Endothelial cell of umbilical vein (primary cell): Measurements from ENCODE around the gene KCNMA1. TPM values are rescaled to one million over a fixed set of nuclear protein-coding genes. Genes with fewer than 3 reads are reported as not detected.

ENCODE experiments used
- BruUV-seq: library from RNA; stranded (reverse); fragments of 400-500 nt; replicated peaks from 2 replicates; lab custom pipeline; 2021; lab: Mats Ljungman, UMichigan
- CTCF ChIA-PET: fragments of 300-600, 350-600 bp; sonication (Branson Sonifier 250); formaldehyde crosslinking; loops from one replicate; lab custom pipeline; 2021; ENCODE audit warnings: antibody characterized with exemption, inconsistent platforms; lab: Charles Lee
- POLR2A ChIA-PET: fragments of 300-600, 350-600 bp; sonication (Branson Sonifier 250); formaldehyde crosslinking; loops from one replicate; lab custom pipeline; 2021; ENCODE audit warnings: antibody characterized with exemption, inconsistent platforms; lab: Charles Lee
- DNase-seq: peaks from one replicate; pipeline ENCODE4 v3.0.0-alpha.2; 2011; ENCODE audit warnings: low read depth, low spot score
- FAIRE-seq: peaks from 2 replicates; lab custom pipeline; 2011; peaks lifted over from hg19 to GRCh38; lab: Jason Lieb, UNC
- H2AFZ ChIP-seq: 2 replicates; pipeline ENCODE4 v1.6.0; 2012; ENCODE audit warnings: low read depth, low read length, control low read depth, inconsistent platforms
- H3K27ac ChIP-seq: 2 replicates; pipeline ENCODE4 v1.5.1; 2011; ENCODE audit warnings: low read depth, mild to moderate bottlenecking, control low read depth, low read length, moderate library complexity; ENCODE audit not compliant: insufficient read depth
- H3K27me3 ChIP-seq, 2 experiments: 2 replicates each; pipeline versions ENCODE4 v1.6.0 to v1.6.1; 2011; ENCODE audit warnings: low read length in 2 of 2, mixed read lengths in 1 of 2; ENCODE audit not compliant: control insufficient read depth in 2 of 2, insufficient read depth in 2 of 2
- H3K36me3 ChIP-seq, 2 experiments: 2 replicates in 1 of 2; 3 replicates in 1 of 2; pipeline ENCODE4 v1.5.1; 2011; ENCODE audit warnings: low read length in 2 of 2, mild to moderate bottlenecking in 1 of 2, moderate library complexity in 1 of 2; ENCODE audit not compliant: control insufficient read depth in 2 of 2, insufficient read depth in 2 of 2; ENCODE audit errors: extremely low read depth in 1 of 2
- H3K4me1 ChIP-seq: 3 replicates; pipeline ENCODE4 v1.5.1; 2011; ENCODE audit warnings: mild to moderate bottlenecking, low read length; ENCODE audit not compliant: control insufficient read depth, insufficient read depth; ENCODE audit errors: extremely low read depth
- H3K4me2 ChIP-seq: 2 replicates; pipeline ENCODE4 v1.6.1; 2011; ENCODE audit warnings: low read length, control low read depth, mixed read lengths; ENCODE audit not compliant: insufficient read depth
- H3K4me3 ChIP-seq, 3 experiments: fragments of 200-600 bp in 1 of 3; sonication (generic), shearing (Covaris generic) in 1 of 3; replicated peaks in 1 of 3; 2 replicates each; pipeline ENCODE4 v1.5.1; 2011 to 2016; ENCODE audit warnings: control low read depth in 3 of 3, low read length in 3 of 3, mild to moderate bottlenecking in 2 of 3, inconsistent platforms in 1 of 3, low read depth in 1 of 3, moderate library complexity in 1 of 3; ENCODE audit not compliant: insufficient read depth in 1 of 3
- H3K79me2 ChIP-seq: 2 replicates; pipeline ENCODE4 v1.6.0; 2012; ENCODE audit warnings: low read length, inconsistent platforms; ENCODE audit not compliant: control insufficient read depth, insufficient read depth
- H3K9ac ChIP-seq: replicated peaks from 2 replicates; pipeline ENCODE3; 2011; ENCODE audit warnings: low read length, control low read depth; ENCODE audit not compliant: insufficient read depth; ENCODE audit errors: extremely low read depth
- H3K9me1 ChIP-seq: replicated peaks from 3 replicates; pipeline ENCODE4 v1.6.0; 2011; ENCODE audit warnings: mild to moderate bottlenecking, low read length; ENCODE audit not compliant: control insufficient read depth, insufficient read depth; ENCODE audit errors: extremely low read depth
- H3K9me3 ChIP-seq: replicated peaks from 2 replicates; pipeline ENCODE4 v1.5.1; 2012; ENCODE audit warnings: low read length, inconsistent platforms; ENCODE audit not compliant: control insufficient read depth, insufficient read depth
- H4K20me1 ChIP-seq: replicated peaks from 2 replicates; pipeline ENCODE3; 2011; ENCODE audit warnings: mild to moderate bottlenecking, low read length; ENCODE audit not compliant: control insufficient read depth, insufficient read depth; ENCODE audit errors: extremely low read depth
- CTCF ChIP-seq, 2 donors: IDR thresholded peaks; 1 replicate in 1 of 2; 2 replicates in 1 of 2; pipeline ENCODE4 v1.5.1; 2011; ENCODE audit warnings: low read length in 2 of 2, mild to moderate bottlenecking in 2 of 2, moderate library complexity in 2 of 2, control low read depth in 1 of 2, inconsistent platforms in 1 of 2, low read depth in 1 of 2; ENCODE audit not compliant: insufficient read depth in 1 of 2; ENCODE audit errors: extremely low read depth in 1 of 2
- EZH2 ChIP-seq: IDR thresholded peaks from 2 replicates; pipeline ENCODE4 v1.6.1; 2012; ENCODE audit warnings: borderline replicate concordance, low read depth, mild to moderate bottlenecking, moderate library complexity, low read length, inconsistent platforms; ENCODE audit not compliant: severe bottlenecking
- FOS ChIP-seq: IDR thresholded peaks from 2 replicates; pipeline ENCODE4 v1.6.1; 2011; ENCODE audit warnings: mild to moderate bottlenecking, low read length, moderate library complexity, borderline replicate concordance; ENCODE audit not compliant: insufficient read depth
- GATA2 ChIP-seq: IDR thresholded peaks from 2 replicates; pipeline ENCODE4 v1.7.0; 2011; ENCODE audit warnings: low read depth, mild to moderate bottlenecking, moderate library complexity, mixed read lengths, low read length; ENCODE audit not compliant: insufficient read length, insufficient read depth
- JUN ChIP-seq: IDR thresholded peaks from 2 replicates; pipeline ENCODE4 v1.6.1; 2011; ENCODE audit warnings: borderline replicate concordance, low read depth; ENCODE audit not compliant: insufficient read length, insufficient read depth
- MAX ChIP-seq: IDR thresholded peaks from 2 replicates; pipeline ENCODE4 v1.6.1; 2011; ENCODE audit not compliant: insufficient read depth, insufficient read length
- MYC ChIP-seq: IDR thresholded peaks from one replicate; pipeline ENCODE4 v1.6.1; 2011; ENCODE audit warnings: mild to moderate bottlenecking, low read depth, low read length
- POLR2A ChIP-seq: IDR thresholded peaks from 2 replicates; pipeline ENCODE4 v1.6.1; 2012; ENCODE audit warnings: low read depth, mild to moderate bottlenecking, control low read depth, low read length
- POLR2AphosphoS5 ChIP-seq: IDR thresholded peaks from 2 replicates; pipeline ENCODE4 v1.6.1; 2012; ENCODE audit warnings: low read depth, mild to moderate bottlenecking, control low read depth, low read length, moderate library complexity; ENCODE audit not compliant: insufficient read depth
- dilution Hi-C: fragments of 300-500 bp; cut with MboI; formaldehyde crosslinking; loops from one replicate; pipeline ENCODE4 v1.15.0; 2019; ENCODE audit warnings: low sequenced_read_pairs; ENCODE audit not compliant: extremely low pct_ligation_motif_present
- intact Hi-C: fragments of 100-400 bp; cut with micrococcal nuclease; formaldehyde crosslinking; loops from one replicate; pipeline ENCODE4 v1.10.0; 2022
- polyA plus RNA-seq, 4 experiments: library from polyadenylated mRNA; depleted of rRNA in 3 of 4; stranded (reverse) in 3 of 4; unstranded in 1 of 4; fragments of >200 nt; gene quantifications; 2 replicates each; pipeline versions ENCODE4 v1.2.1 to v1.2.3, GENCODE V29; 2011 to 2012; ENCODE audit warnings: missing spikeins in 1 of 4
- total RNA-seq: library from RNA; stranded (reverse); gene quantifications from 2 replicates; pipeline ENCODE4 v1.2.3, GENCODE V29; 2021

Gene KCNMA1
- total and polyA plus RNA-seq, 2 donors (not counting 3 experiments of a cell fraction or from before 2014, with no cell fraction given), result 0.10 to 0.82 TPM

GRCh38 chr10:77264107-77264506 is 373.5 kb downstream of the KCNMA1 start:
- no peak overlapping the region for H3K4me2 ChIP-seq
- TF ChIP-seq GATA2 (no peak), POLR2A (no peak), MAX (no peak), CTCF (IDR thresholded peaks at IDR 0.05; ENCODE audit: extremely low read depth in 1 of 2, insufficient read depth in 1 of 2, low read depth in 1 of 2, low read length in 2 of 2) (no peak), FOS (no peak), MYC (no peak), POLR2AphosphoS5 (no peak), EZH2 (no peak), JUN (no peak)
- intact Hi-C loops (no loop called here), dilution Hi-C loops (no loop called here)
- no peak overlapping the region for H3K9ac ChIP-seq
- ChIA-PET POLR2A (no interaction called here), CTCF (interaction anchor here (1.3 kb wide), 1 partner anchor 14 kb away, joined by 3 read pairs; no protein-coding TSS in a partner anchor)
- H3K27ac ChIP-seq, result no peak overlapping the region
- no peaks in the 10 kb centered on the region for H3K79me2 ChIP-seq
- no peaks in the 10 kb centered on the region for H4K20me1 ChIP-seq
- H2AFZ ChIP-seq, result no peak overlapping the region
- FAIRE-seq (no peak), DNase-seq (no peak)
- H3K27me3 ChIP-seq, result peaks cover 0 to 2% of the 10 kb centered on the region in 2 experiments
- H3K4me3 ChIP-seq, result no peak overlapping the region
- no peaks in the 10 kb centered on the region for H3K9me3 ChIP-seq
- no peaks in the 10 kb centered on the region for H3K4me1 ChIP-seq
- no TSS peak for BruUV-seq
- H3K9me1 ChIP-seq, result no peaks in the 10 kb centered on the region
- H3K36me3 ChIP-seq, result no peaks in the 10 kb centered on the region
